WERI-Rb-1 (cell line): ENCODE data around the gene YWHAH.

Experiments
- DNase-seq: peaks from one replicate; pipeline ENCODE4 v3.0.0-alpha.2; 2020
- H3K27ac ChIP-seq: fragments of 250-450 bp; sonication (Bioruptor Pico); 2 replicates; pipeline ENCODE4 v1.5.1; 2020; ENCODE audit warnings: mild to moderate bottlenecking, moderate library complexity
- H3K27me3 ChIP-seq: fragments of 250-450 bp; sonication (Bioruptor Pico); 2 replicates; pipeline ENCODE4 v1.5.1; 2021; ENCODE audit warnings: mild to moderate bottlenecking, low read depth, moderate library complexity; ENCODE audit not compliant: insufficient read depth, severe bottlenecking
- H3K36me3 ChIP-seq: fragments of 250-450 bp; sonication (Bioruptor Pico); 2 replicates; pipeline ENCODE4 v1.5.1; 2020; ENCODE audit warnings: mild to moderate bottlenecking, moderate library complexity
- H3K4me3 ChIP-seq: 2 replicates; pipeline ENCODE4 v1.5.1; 2011; ENCODE audit warnings: low read depth, mild to moderate bottlenecking, control low read depth, low read length
- H3K9me3 ChIP-seq: fragments of 250-450 bp; sonication (Bioruptor Pico); 2 replicates; pipeline ENCODE4 v1.5.1; 2021; ENCODE audit warnings: mild to moderate bottlenecking, moderate library complexity; ENCODE audit not compliant: severe bottlenecking
- CTCF ChIP-seq: IDR thresholded peaks from 2 replicates; pipeline ENCODE4 v1.5.1; 2011; ENCODE audit warnings: low read depth, mild to moderate bottlenecking, control low read depth, inconsistent platforms, low read length

Gene YWHAH

GRCh38 chr22:31933406-31933805 is 10.9 kb upstream of the YWHAH start:
- H3K9me3 ChIP-seq = no peaks in the 10 kb centered on the region
- no peak for TF ChIP-seq CTCF
- no peak for DNase-seq
- H3K36me3 ChIP-seq = no peaks in the 10 kb centered on the region
- H3K4me3 ChIP-seq = no peak overlapping the region
- no peak overlapping the region for H3K27ac ChIP-seq
- no peaks in the 10 kb centered on the region for H3K27me3 ChIP-seq

GRCh38 chr22:31933816-31934482 is 10.4 kb upstream of the YWHAH start:
- H3K27ac ChIP-seq = no peak overlapping the region
- no peaks in the 10 kb centered on the region for H3K27me3 ChIP-seq
- no peaks in the 10 kb centered on the region for H3K36me3 ChIP-seq
- no peaks in the 10 kb centered on the region for H3K9me3 ChIP-seq
- DNase-seq = no peak
- TF ChIP-seq CTCF = no peak
- no peak overlapping the region for H3K4me3 ChIP-seq

- H3K27ac ChIP-seq = no peak overlapping the region
- no peak overlapping the region for H3K4me3 ChIP-seq
- H3K27me3 ChIP-seq = no peaks in the 10 kb centered on the region
- no peaks in the 10 kb centered on the region for H3K9me3 ChIP-seq
- no peaks in the 10 kb centered on the region for H3K36me3 ChIP-seq
- TF ChIP-seq CTCF = no peak
- DNase-seq = peak; percentile 30
These were observed 8.2 kb upstream of the YWHAH start for GRCh38 chr22:31935961-31936635.

- Histone ChIP-seq H3K27me3 (no peaks in the 10 kb centered on the region), H3K9me3 (no peaks in the 10 kb centered on the region), H3K4me3 (no peak overlapping the region), H3K36me3 (no peaks in the 10 kb centered on the region), H3K27ac (no peak overlapping the region)
- no peak for DNase-seq
- no peak for TF ChIP-seq CTCF
These were observed 7.0 kb upstream of the YWHAH start for GRCh38 chr22:31937341-31937740.

GRCh38 chr22:31938296-31938695 is 6.0 kb upstream of the YWHAH start:
- Histone ChIP-seq H3K36me3 (no peaks in the 10 kb centered on the region), H3K4me3 (no peak overlapping the region), H3K27me3 (no peaks in the 10 kb centered on the region), H3K9me3 (no peaks in the 10 kb centered on the region), H3K27ac (no peak overlapping the region)
- no peak for DNase-seq
- no peak for TF ChIP-seq CTCF
